OCI-LY7 (cell line): Measurements from ENCODE around the gene ELN. TPM values are rescaled to one million over a fixed set of nuclear protein-coding genes. Genes with fewer than 3 reads are reported as not detected.

ENCODE experiments used
- BruUV-seq: library from RNA; stranded (reverse); fragments of 400-500 nt; replicated peaks from 2 replicates; lab custom pipeline; 2021; lab: Mats Ljungman, UMichigan
- CTCF ChIA-PET: fragments of 300-600 bp; sonication (Branson Sonifier 250); formaldehyde crosslinking; loops from one replicate; lab custom pipeline; 2022; ENCODE audit warnings: antibody characterized with exemption; ENCODE audit not compliant: unreplicated experiment; lab: Charles Lee
- POLR2A ChIA-PET: fragments of 300-600 bp; sonication (Branson Sonifier 250); formaldehyde crosslinking; loops from one replicate; lab custom pipeline; 2022; ENCODE audit warnings: antibody characterized with exemption; lab: Charles Lee
- DNase-seq: peaks from one replicate; pipeline ENCODE4 v3.0.0-alpha.2; 2015; ENCODE audit warnings: low spot score
- H2AFZ ChIP-seq: fragments of 200-600 bp; sonication (generic), shearing (Covaris generic); 2 replicates; pipeline ENCODE4 v1.6.1; 2014; ENCODE audit warnings: mild to moderate bottlenecking, antibody characterized with exemption, low read length, moderate library complexity
- H3K27ac ChIP-seq: fragments of 200-600 bp; sonication (generic); 2 replicates; pipeline ENCODE4 v1.5.1; 2014; ENCODE audit warnings: mixed run types, low read depth, mild to moderate bottlenecking, moderate library complexity, low read length, inconsistent platforms; ENCODE audit not compliant: poor library complexity, severe bottlenecking
- H3K36me3 ChIP-seq: fragments of 200-600 bp; sonication (generic); 2 replicates; pipeline ENCODE4 v1.6.1; 2014; ENCODE audit warnings: mild to moderate bottlenecking, antibody characterized with exemption, low read length, moderate library complexity, mixed read lengths; ENCODE audit not compliant: insufficient read depth
- H3K4me1 ChIP-seq: fragments of 200-600 bp; sonication (generic); 2 replicates; pipeline ENCODE4 v1.5.1; 2014; ENCODE audit warnings: mild to moderate bottlenecking, low read length; ENCODE audit not compliant: insufficient read depth, poor library complexity, severe bottlenecking
- H3K4me2 ChIP-seq: fragments of 200-600 bp; sonication (generic); 2 replicates; pipeline ENCODE4 v1.6.1; 2014; ENCODE audit warnings: mild to moderate bottlenecking, low read length
- H3K4me3 ChIP-seq: fragments of 200-600 bp; sonication (generic); 2 replicates; pipeline ENCODE4 v1.5.1; 2014; ENCODE audit warnings: mild to moderate bottlenecking, low read depth, low read length; ENCODE audit not compliant: poor library complexity, severe bottlenecking
- H3K79me2 ChIP-seq: fragments of 200-600 bp; sonication (generic); 2 replicates; pipeline ENCODE4 v1.6.1; 2016; ENCODE audit warnings: low read depth, mild to moderate bottlenecking, low read length, moderate library complexity, mixed read lengths; ENCODE audit not compliant: insufficient read depth
- H3K9me2 ChIP-seq: fragments of 200-600 bp; sonication (generic); 2 replicates; pipeline ENCODE4 v1.6.1; 2016; ENCODE audit warnings: mild to moderate bottlenecking, low read length, mixed read lengths; ENCODE audit not compliant: insufficient read depth
- H3K9me3 ChIP-seq: fragments of 200-600 bp; sonication (generic); 2 replicates; pipeline ENCODE4 v1.6.1; 2014; ENCODE audit warnings: mild to moderate bottlenecking, mixed run types, low read length, mixed read lengths
- H4K20me1 ChIP-seq: fragments of 200-600 bp; sonication (generic); 2 replicates; pipeline ENCODE4 v1.6.1; 2014; ENCODE audit warnings: mild to moderate bottlenecking, antibody characterized with exemption, low read length, moderate library complexity, mixed read lengths; ENCODE audit not compliant: insufficient read depth
- EZH2phosphoT487 ChIP-seq: fragments of 200-600 bp; sonication (generic); IDR thresholded peaks from 2 replicates; pipeline ENCODE4 v1.6.1; 2018; ENCODE audit warnings: low read depth, borderline replicate concordance, mild to moderate bottlenecking, mixed run types, antibody characterized with exemption, low read length, moderate library complexity, mixed read lengths
- intact Hi-C: fragments of 100-400 bp; cut with micrococcal nuclease; formaldehyde crosslinking; loops from one replicate; pipeline ENCODE4 v1.10.0; 2022; ENCODE audit not compliant: unreplicated experiment
- total RNA-seq, 2 experiments: library from RNA; depleted of rRNA in 1 of 2; stranded (reverse); fragments of >200 nt in 1 of 2; shearing (Covaris generic) in 1 of 2; gene quantifications; 2 replicates each; pipeline ENCODE4 v1.2.3, GENCODE V29; 2014 to 2022
- TF ChIP-seq, protein P1 (sequence below): fragments of 200-600 bp; sonication (generic); conservative IDR thresholded peaks from 2 replicates; pipeline ENCODE4 v1.5.1; 2014; ENCODE audit warnings: mild to moderate bottlenecking, antibody characterized with exemption, low read length, moderate library complexity, mixed read lengths

The ELN gene
- total RNA-seq, 2 experiments from 2014 or later, result not detected

DNA sequence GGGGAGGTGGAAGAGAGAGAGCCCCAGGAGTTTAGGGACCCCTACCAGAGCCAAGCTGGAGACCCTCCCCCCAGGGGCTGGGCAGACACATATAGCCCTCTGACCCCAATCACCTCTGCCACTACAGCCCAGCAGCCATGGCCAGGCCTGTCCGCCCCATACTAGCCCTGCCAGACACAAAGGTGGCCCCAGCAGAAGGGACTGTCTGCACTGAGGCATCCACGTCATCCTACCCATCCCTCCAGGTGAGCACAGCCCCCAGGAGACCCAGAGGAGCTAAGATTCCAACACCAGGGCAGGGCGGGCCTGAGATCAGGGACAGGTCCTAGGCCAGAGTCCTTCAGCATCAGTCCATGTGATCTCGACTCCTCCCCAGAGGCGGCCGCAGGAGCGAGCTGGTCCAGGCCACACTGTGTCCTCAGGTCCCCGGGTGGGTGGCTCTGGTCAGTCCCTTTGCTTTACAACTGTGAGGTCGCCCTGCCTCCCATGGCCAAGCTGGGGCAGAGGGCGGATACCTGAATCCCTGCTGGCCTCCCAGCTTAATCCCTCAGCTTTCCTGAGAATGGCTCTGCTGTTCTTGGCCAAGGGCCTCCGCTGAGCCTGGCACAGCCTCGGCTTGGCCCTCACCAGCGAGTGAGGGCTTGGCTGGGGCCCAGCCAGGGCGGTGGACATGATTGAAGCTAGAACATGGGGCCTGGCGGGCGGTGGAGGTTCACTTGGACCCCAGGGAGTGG, 14.3 kb upstream of the ELN start:
- Histone ChIP-seq H3K9me3 (no peaks in the 10 kb centered on the region), H3K27ac (no peak overlapping the region), H3K36me3 (no peaks in the 10 kb centered on the region), H3K9me2 (no peaks in the 10 kb centered on the region), H3K4me1 (no peaks in the 10 kb centered on the region), H3K4me3 (no peak overlapping the region), H4K20me1 (no peaks in the 10 kb centered on the region), H3K79me2 (no peaks in the 10 kb centered on the region), H2AFZ (no peak overlapping the region), H3K4me2 (no peak overlapping the region)
- CTCF ChIA-PET, result no interaction called here
- TF ChIP-seq, protein P1, sequence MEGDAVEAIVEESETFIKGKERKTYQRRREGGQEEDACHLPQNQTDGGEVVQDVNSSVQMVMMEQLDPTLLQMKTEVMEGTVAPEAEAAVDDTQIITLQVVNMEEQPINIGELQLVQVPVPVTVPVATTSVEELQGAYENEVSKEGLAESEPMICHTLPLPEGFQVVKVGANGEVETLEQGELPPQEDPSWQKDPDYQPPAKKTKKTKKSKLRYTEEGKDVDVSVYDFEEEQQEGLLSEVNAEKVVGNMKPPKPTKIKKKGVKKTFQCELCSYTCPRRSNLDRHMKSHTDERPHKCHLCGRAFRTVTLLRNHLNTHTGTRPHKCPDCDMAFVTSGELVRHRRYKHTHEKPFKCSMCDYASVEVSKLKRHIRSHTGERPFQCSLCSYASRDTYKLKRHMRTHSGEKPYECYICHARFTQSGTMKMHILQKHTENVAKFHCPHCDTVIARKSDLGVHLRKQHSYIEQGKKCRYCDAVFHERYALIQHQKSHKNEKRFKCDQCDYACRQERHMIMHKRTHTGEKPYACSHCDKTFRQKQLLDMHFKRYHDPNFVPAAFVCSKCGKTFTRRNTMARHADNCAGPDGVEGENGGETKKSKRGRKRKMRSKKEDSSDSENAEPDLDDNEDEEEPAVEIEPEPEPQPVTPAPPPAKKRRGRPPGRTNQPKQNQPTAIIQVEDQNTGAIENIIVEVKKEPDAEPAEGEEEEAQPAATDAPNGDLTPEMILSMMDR, result no peak
- no peak for TF ChIP-seq EZH2phosphoT487
- BruUV-seq, result no TSS peak
- intact Hi-C loops, result no loop called here
- no peak for DNase-seq
- POLR2A ChIA-PET, result no interaction called here

DNA sequence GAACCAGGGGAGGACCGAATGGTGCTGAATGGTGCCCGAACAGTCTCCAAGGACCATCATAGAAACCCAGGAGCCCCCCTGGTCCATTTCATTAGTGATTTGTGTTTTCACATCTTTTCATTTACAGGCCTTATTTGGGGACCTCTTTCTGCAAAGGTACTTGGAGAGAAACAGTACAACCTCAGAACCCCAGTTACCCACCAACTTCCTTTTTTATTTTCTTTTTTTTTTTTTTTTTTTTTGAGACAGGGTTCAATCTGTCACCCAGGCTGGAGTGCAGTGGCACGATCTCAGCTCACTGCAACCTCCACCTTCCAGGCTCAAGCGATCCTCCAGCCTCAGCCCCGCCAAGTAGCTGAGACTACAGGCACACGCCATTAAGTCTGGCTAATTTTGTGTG, 13.0 kb upstream of the ELN start:
- H3K4me2 ChIP-seq, result no peak overlapping the region
- no peaks in the 10 kb centered on the region for H4K20me1 ChIP-seq
- no peaks in the 10 kb centered on the region for H3K36me3 ChIP-seq
- no peak overlapping the region for H2AFZ ChIP-seq
- no peaks in the 10 kb centered on the region for H3K9me3 ChIP-seq
- H3K4me1 ChIP-seq, result no peaks in the 10 kb centered on the region
- no peak overlapping the region for H3K27ac ChIP-seq
- BruUV-seq, result no TSS peak
- TF ChIP-seq, protein P1, result no peak
- no peak for TF ChIP-seq EZH2phosphoT487
- DNase-seq, result no peak
- no peaks in the 10 kb centered on the region for H3K79me2 ChIP-seq
- POLR2A ChIA-PET, result interaction anchor here (0.7 kb wide), 1 partner anchor 55 kb away, joined by 3 read pairs; no protein-coding TSS in a partner anchor
- intact Hi-C loops, result no loop called here
- no peaks in the 10 kb centered on the region for H3K9me2 ChIP-seq
- H3K4me3 ChIP-seq, result no peak overlapping the region
- CTCF ChIA-PET, result no interaction called here

DNA sequence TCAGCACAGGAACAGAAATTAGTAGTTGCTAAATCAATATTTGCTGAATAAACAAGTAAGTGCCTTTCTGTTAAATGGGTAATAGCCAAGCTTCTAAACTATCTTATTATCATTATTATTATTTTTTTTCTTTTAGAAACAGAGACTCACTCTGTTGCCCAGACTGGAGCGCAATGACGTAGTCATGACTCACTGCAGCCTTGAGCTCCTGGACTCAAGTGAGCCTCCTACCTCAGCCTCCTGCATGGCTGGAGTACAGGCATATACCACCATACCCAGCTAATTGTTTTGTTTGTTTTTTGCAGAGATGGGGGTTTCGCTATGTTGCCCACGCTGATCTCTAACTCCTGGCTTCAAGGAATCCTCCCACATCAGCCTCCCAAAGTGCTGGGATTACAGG, 12.3 kb upstream of the ELN start:
- Histone ChIP-seq H3K4me1 (no peaks in the 10 kb centered on the region), H3K79me2 (no peaks in the 10 kb centered on the region), H3K9me3 (no peaks in the 10 kb centered on the region), H3K4me2 (no peak overlapping the region), H3K36me3 (no peaks in the 10 kb centered on the region), H3K9me2 (no peaks in the 10 kb centered on the region), H4K20me1 (no peaks in the 10 kb centered on the region), H3K4me3 (no peak overlapping the region), H2AFZ (no peak overlapping the region), H3K27ac (no peak overlapping the region)
- ChIA-PET CTCF (no interaction called here), POLR2A (no interaction called here)
- TF ChIP-seq, protein P1, result no peak
- TF ChIP-seq EZH2phosphoT487, result no peak
- no peak for DNase-seq
- BruUV-seq, result no TSS peak
- intact Hi-C loops, result no loop called here
